HEK293 (cell line): Measurements from ENCODE around the gene THEM4.

Source experiments
- CTCF ChIA-PET: fragments of 350-600 bp; formaldehyde crosslinking; extraction: SDS; loops from one replicate; lab custom pipeline; 2021; ENCODE audit warnings: antibody characterized with exemption; lab: Yijun Ruan, JAX
- POLR2A ChIA-PET: fragments of 300-600 bp; formaldehyde crosslinking; extraction: SDS; loops from one replicate; lab custom pipeline; 2020; ENCODE audit warnings: antibody characterized with exemption, inconsistent platforms; lab: Yijun Ruan, JAX
- H3K27ac ChIP-seq: fragments of 200-500 bp; sonication (Bioruptor generic); 2 replicates; pipeline ENCODE4 v1.5.1; 2014; ENCODE audit warnings: low read depth, low read length, control low read depth, inconsistent platforms; ENCODE audit errors: extremely low read depth
- H3K36me3 ChIP-seq, 2 experiments: fragments of 200-500 bp in 1 of 2; sonication (Bioruptor generic) in 1 of 2; 1 replicate in 1 of 2; 2 replicates in 1 of 2; pipeline ENCODE4 v1.5.1; 2014 to 2017; ENCODE audit warnings: inconsistent platforms in 2 of 2, low read length in 2 of 2; ENCODE audit not compliant: control insufficient read depth in 2 of 2, insufficient read depth in 1 of 2
- H3K4me1 ChIP-seq: fragments of 200-500 bp; sonication (Bioruptor generic); 2 replicates; pipeline ENCODE4 v1.5.1; 2014; ENCODE audit warnings: mild to moderate bottlenecking, low read length, inconsistent platforms; ENCODE audit not compliant: control insufficient read depth, insufficient read depth
- H3K4me3 ChIP-seq: 2 replicates; pipeline ENCODE4 v1.5.1; 2011; ENCODE audit warnings: low read depth, mild to moderate bottlenecking, control low read depth, low read length, moderate library complexity
- H3K9me3 ChIP-seq: fragments of 200-500 bp; sonication (Bioruptor generic); 2 replicates; pipeline ENCODE4 v1.5.1; 2014; ENCODE audit warnings: low read depth, low read length, inconsistent platforms; ENCODE audit not compliant: control insufficient read depth, insufficient read depth
- AEBP2 ChIP-seq: fragments of 450-650 bp; formaldehyde crosslinking; IDR thresholded peaks from 2 replicates; pipeline ENCODE4 v1.5.1; 2016; ENCODE audit warnings: missing biosample characterization, missing genetic modification characterization, borderline replicate concordance
- FEZF1 ChIP-seq: fragments of 450-650 bp; formaldehyde crosslinking; IDR thresholded peaks from 2 replicates; pipeline ENCODE4 v1.5.1; 2016; ENCODE audit warnings: missing biosample characterization, missing genetic modification characterization
- MZF1 ChIP-seq: fragments of 450-650 bp; formaldehyde crosslinking; IDR thresholded peaks from 2 replicates; pipeline ENCODE4 v1.5.1; 2017; ENCODE audit warnings: missing biosample characterization, missing genetic modification characterization, borderline replicate concordance
- REPIN1 ChIP-seq: fragments of 450-650 bp; formaldehyde crosslinking; IDR thresholded peaks from 2 replicates; pipeline ENCODE4 v1.5.1; 2017; ENCODE audit warnings: missing biosample characterization, missing genetic modification characterization, low read depth
- SP2 ChIP-seq: fragments of 450-650 bp; formaldehyde crosslinking; IDR thresholded peaks from 2 replicates; pipeline ENCODE4 v1.5.1; 2016; ENCODE audit warnings: missing biosample characterization, missing genetic modification characterization
- ZBTB1 ChIP-seq: fragments of 450-650 bp; formaldehyde crosslinking; IDR thresholded peaks from 2 replicates; pipeline ENCODE4 v1.5.1; 2016; ENCODE audit warnings: missing biosample characterization, missing genetic modification characterization
- ZBTB20 ChIP-seq: fragments of 450-650 bp; formaldehyde crosslinking; IDR thresholded peaks from 2 replicates; pipeline ENCODE4 v1.5.1; 2016; ENCODE audit warnings: missing biosample characterization, missing genetic modification characterization
- ZBTB26 ChIP-seq: fragments of 450-650 bp; formaldehyde crosslinking; optimal IDR thresholded peaks from 2 replicates; pipeline ENCODE3; 2016; ENCODE audit warnings: missing biosample characterization, mild to moderate bottlenecking, missing genetic modification characterization
- ZEB2 ChIP-seq: fragments of 450-650 bp; formaldehyde crosslinking; IDR thresholded peaks from 2 replicates; pipeline ENCODE4 v1.5.1; 2016; ENCODE audit warnings: missing biosample characterization, missing genetic modification characterization
- ZFP37 ChIP-seq: fragments of 450-650 bp; formaldehyde crosslinking; IDR thresholded peaks from 2 replicates; pipeline ENCODE4 v1.5.1; 2016; ENCODE audit warnings: missing biosample characterization, missing genetic modification characterization
- ZNF146 ChIP-seq: fragments of 450-650 bp; formaldehyde crosslinking; IDR thresholded peaks from 2 replicates; pipeline ENCODE4 v1.5.1; 2016; ENCODE audit warnings: missing biosample characterization, missing genetic modification characterization
- ZNF302 ChIP-seq: fragments of 450-650 bp; formaldehyde crosslinking; IDR thresholded peaks from 2 replicates; pipeline ENCODE4 v1.5.1; 2016; ENCODE audit warnings: missing biosample characterization, missing genetic modification characterization, low read depth
- ZNF366 ChIP-seq: fragments of 450-650 bp; formaldehyde crosslinking; conservative IDR thresholded peaks from 2 replicates; pipeline ENCODE4 v1.5.1; 2016; ENCODE audit warnings: missing biosample characterization, missing genetic modification characterization
- ZNF398 ChIP-seq: fragments of 450-650 bp; formaldehyde crosslinking; IDR thresholded peaks from 2 replicates; pipeline ENCODE4 v1.5.1; 2017; ENCODE audit warnings: missing biosample characterization, missing genetic modification characterization
- ZNF473 ChIP-seq: fragments of 450-650 bp; formaldehyde crosslinking; IDR thresholded peaks from 2 replicates; pipeline ENCODE4 v1.5.1; 2017; ENCODE audit warnings: missing biosample characterization, missing genetic modification characterization
- ZNF548 ChIP-seq: fragments of 450-650 bp; formaldehyde crosslinking; IDR thresholded peaks from 2 replicates; pipeline ENCODE4 v1.5.1; 2016; ENCODE audit warnings: missing biosample characterization, missing genetic modification characterization
- ZNF626 ChIP-seq: fragments of 450-650 bp; sonication (Bioruptor Pico); formaldehyde crosslinking; IDR thresholded peaks from 2 replicates; pipeline ENCODE4 v1.5.1; 2018; ENCODE audit warnings: missing biosample characterization, missing genetic modification characterization, inconsistent platforms
- ZNF629 ChIP-seq: fragments of 450-650 bp; formaldehyde crosslinking; IDR thresholded peaks from 2 replicates; pipeline ENCODE4 v1.5.1; 2017; ENCODE audit warnings: missing biosample characterization, missing genetic modification characterization
- ZNF785 ChIP-seq: fragments of 450-650 bp; formaldehyde crosslinking; IDR thresholded peaks from 2 replicates; pipeline ENCODE4 v1.5.1; 2016; ENCODE audit warnings: missing biosample characterization, missing genetic modification characterization
- ZNF837 ChIP-seq: fragments of 450-650 bp; formaldehyde crosslinking; IDR thresholded peaks from 2 replicates; pipeline ENCODE4 v1.5.1; 2016; ENCODE audit warnings: missing biosample characterization, missing genetic modification characterization
- TF ChIP-seq, protein P1 (sequence below): fragments of 450-650 bp; formaldehyde crosslinking; IDR thresholded peaks from 2 replicates; pipeline ENCODE4 v1.5.1; 2016; ENCODE audit warnings: missing biosample characterization, missing genetic modification characterization
- TF ChIP-seq, protein P2 (sequence below): fragments of 450-650 bp; formaldehyde crosslinking; IDR thresholded peaks from 2 replicates; pipeline ENCODE4 v1.5.1; 2017; ENCODE audit warnings: missing biosample characterization, missing genetic modification characterization
- TF ChIP-seq, protein P3 (sequence below): fragments of 450-650 bp; formaldehyde crosslinking; IDR thresholded peaks from 2 replicates; pipeline ENCODE4 v1.5.1; 2016; ENCODE audit warnings: missing biosample characterization, missing genetic modification characterization

Gene THEM4

DNA sequence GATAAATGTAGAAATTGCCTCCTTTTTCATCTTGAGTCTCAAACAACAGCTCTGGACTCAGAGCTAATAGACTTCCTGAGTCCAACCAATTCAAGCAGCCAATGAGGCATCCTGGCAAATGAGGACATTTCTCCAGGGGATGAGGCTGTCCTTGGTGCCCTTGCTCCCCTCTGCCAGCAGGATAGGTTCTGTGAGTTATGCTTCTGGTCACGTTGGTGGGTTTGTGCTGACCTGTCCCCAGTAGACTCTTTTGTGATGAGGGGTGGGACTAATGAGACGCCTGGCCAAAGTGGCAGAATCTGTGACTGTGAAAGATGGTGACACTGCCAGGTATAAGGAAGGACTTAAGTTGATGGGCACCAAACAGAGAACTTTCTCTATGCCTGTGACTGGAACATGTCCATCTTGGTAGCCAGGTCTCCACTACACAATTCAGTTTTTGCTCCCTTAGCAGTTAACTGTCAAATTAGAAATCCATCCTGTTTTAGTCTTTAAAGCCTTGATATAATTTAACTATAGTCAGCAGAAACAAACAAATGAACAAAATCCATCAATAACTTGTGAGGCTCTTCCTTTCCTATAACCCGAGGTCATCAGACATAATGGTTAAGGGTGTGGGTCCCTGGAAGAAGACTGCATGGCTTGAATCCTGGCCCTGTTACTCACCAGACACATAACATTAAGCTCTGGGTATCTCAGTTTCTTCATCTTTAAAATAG is 35.7 kb upstream of the THEM4 start:
- Histone ChIP-seq H3K36me3 (no peaks in the 10 kb centered on the region), H3K27ac (no peak overlapping the region), H3K9me3 (no peaks in the 10 kb centered on the region), H3K4me3 (no peak overlapping the region), H3K4me1 (peaks cover 15% of the 10 kb centered on the region)
- TF ChIP-seq ZNF398 (tag by site-specific recombination) (peak; percentile 0; the same call in 1 of the 2 replicates), ZNF302 (no peak), ZNF366 (tag by site-specific recombination) (peak; percentile 21), SP2 (tag by site-specific recombination) (0 out of 2 replicates have a peak, but pooled peaks have one; percentile 11), ZBTB20 (no peak), ZEB2 (tag by site-specific recombination) (peak; percentile 4; the same call in 1 of the 2 replicates), ZNF629 (tag by site-specific recombination) (peak; percentile 13; the same call in 1 of the 2 replicates), ZBTB1 (tag by site-specific recombination) (no peak), ZNF473 (tag by site-specific recombination) (no peak), ZNF146 (tag by site-specific recombination) (0 out of 2 replicates have a peak, but pooled peaks have one; percentile 2), REPIN1 (tag by site-specific recombination) (no peak), ZNF548 (tag by site-specific recombination) (no peak), ZBTB26 (tag by site-specific recombination) (no peak), MZF1 (tag by site-specific recombination) (no peak), FEZF1 (no peak), AEBP2 (tag by site-specific recombination) (no peak), ZNF837 (tag by site-specific recombination) (no peak), ZNF785 (tag by site-specific recombination) (no peak), ZFP37 (tag by site-specific recombination) (no peak), ZNF626 (tag by site-specific recombination) (no peak)
- TF ChIP-seq, protein P1, sequence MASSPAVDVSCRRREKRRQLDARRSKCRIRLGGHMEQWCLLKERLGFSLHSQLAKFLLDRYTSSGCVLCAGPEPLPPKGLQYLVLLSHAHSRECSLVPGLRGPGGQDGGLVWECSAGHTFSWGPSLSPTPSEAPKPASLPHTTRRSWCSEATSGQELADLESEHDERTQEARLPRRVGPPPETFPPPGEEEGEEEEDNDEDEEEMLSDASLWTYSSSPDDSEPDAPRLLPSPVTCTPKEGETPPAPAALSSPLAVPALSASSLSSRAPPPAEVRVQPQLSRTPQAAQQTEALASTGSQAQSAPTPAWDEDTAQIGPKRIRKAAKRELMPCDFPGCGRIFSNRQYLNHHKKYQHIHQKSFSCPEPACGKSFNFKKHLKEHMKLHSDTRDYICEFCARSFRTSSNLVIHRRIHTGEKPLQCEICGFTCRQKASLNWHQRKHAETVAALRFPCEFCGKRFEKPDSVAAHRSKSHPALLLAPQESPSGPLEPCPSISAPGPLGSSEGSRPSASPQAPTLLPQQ (tag by site-specific recombination) = no peak
- TF ChIP-seq, protein P2, sequence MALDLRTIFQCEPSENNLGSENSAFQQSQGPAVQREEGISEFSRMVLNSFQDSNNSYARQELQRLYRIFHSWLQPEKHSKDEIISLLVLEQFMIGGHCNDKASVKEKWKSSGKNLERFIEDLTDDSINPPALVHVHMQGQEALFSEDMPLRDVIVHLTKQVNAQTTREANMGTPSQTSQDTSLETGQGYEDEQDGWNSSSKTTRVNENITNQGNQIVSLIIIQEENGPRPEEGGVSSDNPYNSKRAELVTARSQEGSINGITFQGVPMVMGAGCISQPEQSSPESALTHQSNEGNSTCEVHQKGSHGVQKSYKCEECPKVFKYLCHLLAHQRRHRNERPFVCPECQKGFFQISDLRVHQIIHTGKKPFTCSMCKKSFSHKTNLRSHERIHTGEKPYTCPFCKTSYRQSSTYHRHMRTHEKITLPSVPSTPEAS (tag by site-specific recombination) = no peak
- TF ChIP-seq, protein P3, sequence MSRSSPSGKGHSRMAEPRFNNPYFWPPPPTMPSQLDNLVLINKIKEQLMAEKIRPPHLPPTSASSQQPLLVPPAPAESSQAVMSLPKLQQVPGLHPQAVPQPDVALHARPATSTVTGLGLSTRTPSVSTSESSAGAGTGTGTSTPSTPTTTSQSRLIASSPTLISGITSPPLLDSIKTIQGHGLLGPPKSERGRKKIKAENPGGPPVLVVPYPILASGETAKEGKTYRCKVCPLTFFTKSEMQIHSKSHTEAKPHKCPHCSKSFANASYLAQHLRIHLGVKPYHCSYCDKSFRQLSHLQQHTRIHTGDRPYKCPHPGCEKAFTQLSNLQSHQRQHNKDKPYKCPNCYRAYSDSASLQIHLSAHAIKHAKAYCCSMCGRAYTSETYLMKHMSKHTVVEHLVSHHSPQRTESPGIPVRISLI (tag by site-specific recombination) = no peak
- POLR2A ChIA-PET = interaction anchor here (0.5 to 1.1 kb wide), 3 partner anchors 10 to 767 kb away, joined by 3 to 4 read pairs (median 4); no protein-coding TSS in a partner anchor
- CTCF ChIA-PET = interaction anchor here (0.7 to 2.3 kb wide), 5 partner anchors 9 to 90 kb away, joined by 5 to 13 read pairs (median 8); no protein-coding TSS in a partner anchor
